Body of pancreas (tissue), 4 donors: Measurements from ENCODE around the gene GAPVD1. TPM values are rescaled to one million over a fixed set of nuclear protein-coding genes. Genes with fewer than 3 reads are reported as not detected.
"Not testable (repeated sequence)": the region's sequence is repeated elsewhere in the genome, so short reads cannot be mapped to it uniquely, and the experiment has no call there.

Source experiments
- ATAC-seq: fragments of 150-250 bp; one replicate; pipeline ENCODE4 v1.9.1; 2016
- DNase-seq, 4 donors: peaks; one replicate each; pipeline ENCODE4 v3.0.0-alpha.2; 2019
- H3K27ac ChIP-seq, 4 donors: fragments of 200-600 bp; sonication (generic); 1 replicate in 3 of 4; 2 replicates in 1 of 4; pipeline versions ENCODE4 v1.5.1 to v1.6.1; 2016 to 2019; ENCODE audit warnings: mild to moderate bottlenecking in 1 of 4, mixed read lengths in 1 of 4, moderate library complexity in 1 of 4
- H3K27me3 ChIP-seq, 2 donors: fragments of 200-600 bp; sonication (generic); one replicate each; pipeline ENCODE4 v1.6.0; 2016; ENCODE audit warnings: mild to moderate bottlenecking in 1 of 2
- H3K36me3 ChIP-seq, 2 donors: fragments of 200-600 bp; sonication (generic); replicated peaks in 1 of 2; 2 replicates each; pipeline ENCODE4 v1.5.1; 2016; ENCODE audit warnings: low read depth in 2 of 2; ENCODE audit not compliant: insufficient read depth in 1 of 2
- H3K4me1 ChIP-seq: fragments of 200-600 bp; sonication (generic); one replicate; pipeline ENCODE4 v1.6.0; 2016
- H3K4me3 ChIP-seq, 2 donors: fragments of 200-600 bp; sonication (generic); 1 replicate in 1 of 2; 2 replicates in 1 of 2; pipeline ENCODE4 v1.5.1; 2016 to 2019
- H3K9me3 ChIP-seq, 3 donors: fragments of 200-600 bp; sonication (generic); 1 replicate in 2 of 3; 2 replicates in 1 of 3; pipeline ENCODE4 v1.5.1; 2016
- POLR2A ChIP-seq, 3 donors: fragments of 450-650 bp; IDR thresholded peaks; one replicate each; pipeline ENCODE4 v1.6.1; 2016; ENCODE audit warnings: antibody characterized with exemption in 3 of 3, mild to moderate bottlenecking in 2 of 3
- WGBS, 2 donors: methylation state at CpG; one replicate each; pipeline ENCODE4 v1.1.5; 2017; 5-methylcytosine and 5-hydroxymethylcytosine counted together
- intact Hi-C: fragments of 100-400 bp; cut with DNase I; formaldehyde crosslinking; loops from one replicate; pipeline ENCODE4 v1.15.1; 2023
- total RNA-seq, 2 donors: library from RNA; depleted of rRNA; stranded (reverse); fragments of >200 nt; gene quantifications; one replicate each; pipeline ENCODE4 v1.1.0, GENCODE V29; 2016
- TF ChIP-seq, protein P1 (sequence below), 7 experiments: fragments of 450-650 bp in 4 of 7; fragments of 200-600 bp in 3 of 7; sonication (generic) in 3 of 7; IDR thresholded peaks; one replicate each; pipeline ENCODE4 v1.5.1; 2016 to 2019; ENCODE audit warnings: antibody characterized with exemption in 7 of 7

GAPVD1 gene
- total RNA-seq, 2 donors from 2014 or later = 25.7 to 48.8 TPM

DNA sequence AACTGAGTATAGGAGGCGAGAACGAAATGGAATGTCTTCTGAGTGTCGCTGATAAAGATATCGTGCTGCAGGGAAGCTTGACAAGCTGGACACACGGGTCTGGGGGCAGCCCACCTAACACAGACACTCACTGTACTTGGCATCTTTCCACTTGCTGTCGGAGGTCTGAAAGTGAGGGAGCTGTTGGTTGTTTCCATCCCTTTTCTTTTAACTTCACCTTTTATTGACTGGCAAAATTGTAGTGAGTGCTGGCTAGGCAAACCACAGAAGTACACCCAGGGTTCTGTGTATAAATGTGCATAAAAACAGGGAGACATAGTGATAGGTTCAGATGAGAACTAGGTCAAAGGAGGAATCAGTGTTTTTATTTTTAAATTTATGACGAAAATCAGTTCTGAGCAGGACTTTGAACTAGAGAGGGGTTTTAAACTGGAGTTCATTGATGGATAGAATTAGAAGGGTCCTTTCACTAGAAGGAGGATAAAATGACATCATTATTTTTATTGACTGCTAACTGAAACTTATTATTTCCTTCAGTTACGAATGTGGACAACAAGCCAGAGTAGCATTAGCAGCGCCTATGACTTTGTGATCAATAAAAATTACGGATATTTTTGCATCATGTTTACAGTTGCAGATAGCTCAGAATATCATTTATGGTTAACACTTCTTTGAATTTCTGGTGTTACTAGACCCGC is 817 bp downstream of the GAPVD1 start:
- Histone ChIP-seq H3K4me1 (peaks cover 32% of the 10 kb centered on the region), H3K27ac (peak overlapping the region in 3 of 4 donors; percentile 6 to 71 (median 61)), H3K9me3 (no peaks in the 10 kb centered on the region), H3K4me3 (peak overlapping the region; percentile 56 to 89), H3K27me3 (no peaks in the 10 kb centered on the region), H3K36me3 (no peaks in the 10 kb centered on the region)
- TF ChIP-seq, protein P1, sequence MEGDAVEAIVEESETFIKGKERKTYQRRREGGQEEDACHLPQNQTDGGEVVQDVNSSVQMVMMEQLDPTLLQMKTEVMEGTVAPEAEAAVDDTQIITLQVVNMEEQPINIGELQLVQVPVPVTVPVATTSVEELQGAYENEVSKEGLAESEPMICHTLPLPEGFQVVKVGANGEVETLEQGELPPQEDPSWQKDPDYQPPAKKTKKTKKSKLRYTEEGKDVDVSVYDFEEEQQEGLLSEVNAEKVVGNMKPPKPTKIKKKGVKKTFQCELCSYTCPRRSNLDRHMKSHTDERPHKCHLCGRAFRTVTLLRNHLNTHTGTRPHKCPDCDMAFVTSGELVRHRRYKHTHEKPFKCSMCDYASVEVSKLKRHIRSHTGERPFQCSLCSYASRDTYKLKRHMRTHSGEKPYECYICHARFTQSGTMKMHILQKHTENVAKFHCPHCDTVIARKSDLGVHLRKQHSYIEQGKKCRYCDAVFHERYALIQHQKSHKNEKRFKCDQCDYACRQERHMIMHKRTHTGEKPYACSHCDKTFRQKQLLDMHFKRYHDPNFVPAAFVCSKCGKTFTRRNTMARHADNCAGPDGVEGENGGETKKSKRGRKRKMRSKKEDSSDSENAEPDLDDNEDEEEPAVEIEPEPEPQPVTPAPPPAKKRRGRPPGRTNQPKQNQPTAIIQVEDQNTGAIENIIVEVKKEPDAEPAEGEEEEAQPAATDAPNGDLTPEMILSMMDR (IDR thresholded peaks at IDR 0.05) = no peak
- TF ChIP-seq POLR2A (IDR thresholded peaks at IDR 0.05) = no peak
- DNase-seq = no peak
- no peak for ATAC-seq
- intact Hi-C loops = no loop called here
- WGBS, 2 donors = 7% methylated on average over 11 of the region's 11 CpGs

DNA sequence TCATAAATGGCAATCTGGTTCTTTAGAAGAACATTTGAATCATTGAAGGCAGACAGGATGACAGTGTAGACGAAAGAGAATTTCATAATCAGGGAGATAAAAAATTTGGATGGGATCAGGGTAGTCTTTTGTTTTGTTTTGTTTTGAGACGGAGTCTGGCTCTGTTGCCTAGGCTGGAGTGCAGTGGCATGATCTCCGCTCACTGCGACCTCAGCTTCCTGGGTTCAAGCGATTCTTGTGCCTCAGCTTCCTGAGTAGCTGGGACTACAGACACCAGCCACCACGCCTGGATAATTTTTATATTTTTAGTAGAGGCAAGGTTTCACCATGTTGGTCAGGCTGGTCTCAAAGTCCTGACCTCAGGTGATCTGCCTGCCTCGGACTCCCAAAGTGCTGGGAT is 2.4 kb downstream of the GAPVD1 start:
- not testable (repeated sequence) for H3K27ac ChIP-seq

DNA sequence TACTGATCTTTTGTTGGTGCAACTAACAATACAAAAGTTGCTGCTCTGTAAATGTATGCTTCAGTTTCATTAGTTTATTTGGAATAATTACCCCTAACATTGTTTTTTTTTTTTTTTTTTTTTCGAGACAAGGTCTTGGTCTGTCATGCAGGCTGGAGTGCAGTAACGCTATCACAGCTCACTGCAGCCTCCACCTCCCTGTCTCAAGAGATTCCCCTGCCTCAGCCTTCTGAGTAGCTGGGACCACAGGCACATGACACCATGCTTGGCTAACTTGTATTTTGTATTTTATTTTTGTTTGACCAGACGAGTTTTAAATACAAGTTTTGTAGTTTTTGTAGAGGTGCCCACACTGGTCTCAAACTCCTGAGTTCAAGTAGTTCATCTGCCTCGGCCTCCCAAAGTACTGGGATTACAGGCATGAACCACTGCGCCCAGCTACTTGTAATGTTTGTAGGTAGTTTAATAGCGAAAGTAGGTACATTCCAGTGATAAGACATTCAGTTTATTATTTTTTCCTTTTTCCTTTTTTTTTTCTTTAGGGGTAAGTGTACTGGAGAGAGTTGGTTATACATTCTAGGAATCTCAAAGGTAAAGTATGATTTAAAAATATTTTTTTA is 6.9 kb downstream of the GAPVD1 start:
- ATAC-seq (no peak), DNase-seq (no peak)
- H3K27me3 ChIP-seq = no peaks in the 10 kb centered on the region
- intact Hi-C loops = no loop called here
- peaks cover 40% of the 10 kb centered on the region for H3K4me1 ChIP-seq
- no peak overlapping the region for H3K4me3 ChIP-seq
- TF ChIP-seq POLR2A (IDR thresholded peaks at IDR 0.05) = no peak
- TF ChIP-seq, protein P1 (IDR thresholded peaks at IDR 0.05) = no peak
- no peaks in the 10 kb centered on the region for H3K9me3 ChIP-seq
- 70 to 74% methylated on average over 6 of the region's 6 CpGs for WGBS, 2 donors
- H3K27ac ChIP-seq = no peak overlapping the region
- H3K36me3 ChIP-seq = no peaks in the 10 kb centered on the region

More for the DNA sequence above, 2.4 kb downstream of the GAPVD1 start:
- WGBS, 2 donors = 87 to 88% methylated on average over 7 of the region's 7 CpGs
- H3K27me3 ChIP-seq, ATAC-seq, H3K9me3 ChIP-seq, H3K4me3 ChIP-seq, intact Hi-C loops, H3K36me3 ChIP-seq, DNase-seq: not testable (repeated sequence)
- H3K4me1 ChIP-seq = peaks cover 38% of the 10 kb centered on the region

DNA sequence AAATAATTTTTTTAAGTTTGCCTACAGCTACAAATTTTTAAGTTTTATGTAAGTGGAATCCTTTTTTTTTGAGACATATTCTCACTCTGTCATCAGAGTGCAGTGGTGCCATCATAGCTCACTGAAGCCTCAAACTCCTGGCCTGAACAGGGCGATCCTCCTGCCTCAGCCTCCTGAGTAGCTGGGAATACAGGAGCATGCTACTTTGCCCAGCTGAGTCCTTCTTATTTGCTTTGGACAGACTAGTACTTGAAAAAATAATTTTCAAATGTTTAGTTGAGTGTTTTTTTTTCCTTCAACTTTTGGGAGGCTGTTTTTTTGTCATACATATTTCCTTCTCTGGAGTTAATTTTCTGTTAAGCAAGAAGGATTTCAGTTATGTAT is 7.4 kb downstream of the GAPVD1 start:
- 93 to 96% methylated on average over 1 of the region's 1 CpG for WGBS, 2 donors
- DNase-seq = no peak
- intact Hi-C loops = no loop called here
- ATAC-seq = no peak
- H3K27me3 ChIP-seq = no peaks in the 10 kb centered on the region
- no peak for TF ChIP-seq POLR2A (IDR thresholded peaks at IDR 0.05)
- no peaks in the 10 kb centered on the region for H3K36me3 ChIP-seq
- H3K4me1 ChIP-seq = peaks cover 36% of the 10 kb centered on the region
- H3K4me3 ChIP-seq = no peak overlapping the region
- no peak overlapping the region for H3K27ac ChIP-seq
- H3K9me3 ChIP-seq = no peaks in the 10 kb centered on the region

DNA sequence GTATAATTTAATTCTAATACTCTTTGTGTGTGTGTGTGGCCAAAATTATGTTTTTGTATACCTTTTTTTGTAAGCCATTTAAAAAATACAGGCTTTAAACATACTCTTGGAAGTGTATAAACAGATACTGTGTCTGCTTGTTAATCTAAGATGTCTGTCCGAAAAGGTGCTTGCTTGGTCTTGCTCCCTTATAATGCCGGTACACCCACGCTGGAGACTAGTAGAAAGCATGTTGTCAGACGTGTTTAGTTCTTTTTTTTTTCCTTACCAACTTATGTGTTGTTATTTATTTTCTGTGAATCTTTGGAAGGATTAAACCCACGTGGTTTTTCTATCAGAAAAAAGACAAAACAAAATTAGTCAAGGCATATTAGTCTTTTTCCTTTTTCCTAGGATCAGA is 9.5 kb downstream of the GAPVD1 start:
- intact Hi-C loops = no loop called here
- no peaks in the 10 kb centered on the region for H3K9me3 ChIP-seq

More for the DNA sequence above, 9.5 kb downstream of the GAPVD1 start:
- Histone ChIP-seq H3K27me3 (no peaks in the 10 kb centered on the region), H3K4me3 (no peak overlapping the region), H3K27ac (no peak overlapping the region), H3K4me1 (peaks cover 36% of the 10 kb centered on the region), H3K36me3 (no peaks in the 10 kb centered on the region)
- no peak for DNase-seq
- 86% methylated on average over 5 of the region's 5 CpGs for WGBS, 2 donors
- TF ChIP-seq, protein P1 (IDR thresholded peaks at IDR 0.05) = no peak
- no peak for TF ChIP-seq POLR2A (IDR thresholded peaks at IDR 0.05)
- no peak for ATAC-seq
